ENCODE data around the gene CCDC170. TPM values are rescaled to one million over a fixed set of nuclear protein-coding genes. Genes with fewer than 3 reads are reported as not detected.

CCDC170 gene
- total and polyA plus RNA-seq, 9 of the 15 experiments (the other 6 are each of a cell fraction or from before 2014, with no cell fraction given), result 0.01 to 0.18 (median 0.05) TPM; not detected in 6

DNA sequence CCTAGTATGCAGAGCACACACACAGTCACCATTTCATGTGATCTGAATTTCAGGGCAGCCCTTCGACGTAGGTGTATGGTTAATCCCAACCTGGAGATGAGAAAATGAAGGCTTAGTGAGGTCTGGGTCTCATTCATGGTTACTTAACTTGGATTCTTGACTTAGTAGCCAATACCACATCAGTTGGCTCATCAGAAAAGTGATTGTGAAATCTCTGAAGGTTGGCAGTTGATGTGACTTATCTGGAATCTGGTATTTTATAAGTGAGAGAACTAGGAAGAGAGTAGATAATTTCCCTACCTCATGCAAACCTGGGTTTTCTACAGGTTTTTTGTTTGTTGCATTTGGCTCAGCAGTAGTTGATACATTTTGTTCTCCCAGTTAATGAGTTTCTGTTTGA lies 123.7 kb downstream of the CCDC170 start:
- in situ Hi-C loops (cut with MboI), result no loop called here
- Histone ChIP-seq H3K9me1 (ENCODE audit: control insufficient read depth, insufficient read depth, low read length) (no peaks in the 10 kb centered on the region), H3K27ac (ENCODE audit: extremely low read depth, low read depth, low read length) (no peak overlapping the region), H3K9me3 (replicated peaks; ENCODE audit: control insufficient read depth, insufficient read depth, low read depth, low read length) (no peaks in the 10 kb centered on the region), H3K27me3 (ENCODE audit: control insufficient read depth in 2 of 2, insufficient read depth in 2 of 2, low read length in 2 of 2) (no peaks in the 10 kb centered on the region; a peak in 1 of 5 replicates), H3K4me2 (ENCODE audit: insufficient read depth, low read length) (no peak overlapping the region), H3K4me3 (no peak overlapping the region), H4K20me1 (replicated peaks; ENCODE audit: control insufficient read depth, insufficient read depth, low read length) (no peaks in the 10 kb centered on the region), H3K4me1 (replicated peaks in 1 of 2; ENCODE audit: control insufficient read depth in 2 of 2, insufficient read depth in 2 of 2, low read length in 2 of 2) (no peaks in the 10 kb centered on the region), H3K36me3 (ENCODE audit: control insufficient read depth, insufficient read depth, low read length) (no peaks in the 10 kb centered on the region), H2AFZ (ENCODE audit: low read depth, low read length) (no peak overlapping the region), H3K9ac (ENCODE audit: insufficient read depth in 1 of 2, low read depth in 2 of 2, low read length in 2 of 2) (no peak overlapping the region), H3K79me2 (ENCODE audit: control insufficient read depth, insufficient read depth, low read length) (no peaks in the 10 kb centered on the region)
- CTCF ChIA-PET (ENCODE audit: low intra/inter-chr PET ratio), result no interaction called here
- intact Hi-C loops (cut with micrococcal nuclease), result no loop called here
- FAIRE-seq (no peak), DNase-seq (ENCODE audit: extremely low read depth in 1 of 4, low spot score in 3 of 4) (no peak), ATAC-seq (no peak)
- POLR2A ChIA-PET, result no interaction called here
- TF ChIP-seq TAF1 (IDR thresholded peaks at IDR 0.05; ENCODE audit: control insufficient read depth, extremely low read depth, insufficient read depth, low read length, severe bottlenecking) (no peak), CEBPG (CRISPR knock-in tag; IDR thresholded peaks at IDR 0.05) (no peak), CEBPG (tag; conservative IDR thresholded peaks at IDR 0.05 in 1 of 2, IDR thresholded peaks at IDR 0.05 in 1 of 2) (0 out of 4 replicates have a peak, but pooled peaks of 1 of the 2 experiments have one; percentile 6)
- BruUV-seq (replicated peaks), result no TSS peak
- 0% methylated on average over 2 of the region's 2 CpGs for WGBS (ENCODE audit: insufficient coverage, low coverage, missing lambda C conversion rate)

- H3K79me2 ChIP-seq (ENCODE audit: control insufficient read depth, insufficient read depth, low read length), result no peaks in the 10 kb centered on the region
- BruUV-seq (replicated peaks), result no TSS peak
- no peak overlapping the region for H3K9ac ChIP-seq (ENCODE audit: insufficient read depth in 1 of 2, low read depth in 2 of 2, low read length in 2 of 2)
- no peaks in the 10 kb centered on the region for H3K4me1 ChIP-seq (replicated peaks in 1 of 2; ENCODE audit: control insufficient read depth in 2 of 2, insufficient read depth in 2 of 2, low read length in 2 of 2)
- no peaks in the 10 kb centered on the region for H3K9me3 ChIP-seq (replicated peaks; ENCODE audit: control insufficient read depth, insufficient read depth, low read depth, low read length)
- intact Hi-C loops (cut with micrococcal nuclease) (no loop called here), in situ Hi-C loops (cut with MboI) (no loop called here)
- H3K27me3 ChIP-seq (ENCODE audit: control insufficient read depth in 2 of 2, insufficient read depth in 2 of 2, low read length in 2 of 2), result no peaks in the 10 kb centered on the region; a peak in 1 of 5 replicates
- no peaks in the 10 kb centered on the region for H3K36me3 ChIP-seq (ENCODE audit: control insufficient read depth, insufficient read depth, low read length)
- ChIA-PET CTCF (ENCODE audit: low intra/inter-chr PET ratio) (no interaction called here), POLR2A (no interaction called here)
- H2AFZ ChIP-seq (ENCODE audit: low read depth, low read length), result no peak overlapping the region
- no peak for DNase-seq (ENCODE audit: extremely low read depth in 1 of 4, low spot score in 3 of 4)
- H3K4me3 ChIP-seq, result no peak overlapping the region
- no peaks in the 10 kb centered on the region for H3K9me1 ChIP-seq (ENCODE audit: control insufficient read depth, insufficient read depth, low read length)
- 3% methylated on average over 4 of the region's 4 CpGs for WGBS (ENCODE audit: insufficient coverage, low coverage, missing lambda C conversion rate)
- no peak overlapping the region for H3K4me2 ChIP-seq (ENCODE audit: insufficient read depth, low read length)
- no peak overlapping the region for H3K27ac ChIP-seq (ENCODE audit: extremely low read depth, low read depth, low read length)
- no peak for ATAC-seq
- FAIRE-seq, result no peak
- H4K20me1 ChIP-seq (replicated peaks; ENCODE audit: control insufficient read depth, insufficient read depth, low read length), result no peaks in the 10 kb centered on the region
- TF ChIP-seq POLR2AphosphoS5 (IDR thresholded peaks at IDR 0.05; ENCODE audit: control insufficient read depth, insufficient read depth, low read depth, low read length) (no peak), CREB3 (tag; conservative IDR thresholded peaks at IDR 0.05; ENCODE audit: low read depth) (no peak), MECOM (CRISPR knock-in tag; IDR thresholded peaks at IDR 0.05) (no peak), ZNF143 (CRISPR knock-in tag; IDR thresholded peaks at IDR 0.05) (no peak), TAF9B (IDR thresholded peaks at IDR 0.05; ENCODE audit: partially characterized antibody) (no peak), SIN3A (IDR thresholded peaks at IDR 0.05; ENCODE audit: borderline replicate concordance in 2 of 2, control insufficient read depth in 1 of 2, low read depth in 2 of 2, low read length in 2 of 2) (no peak)
- TF ChIP-seq, protein P1, sequence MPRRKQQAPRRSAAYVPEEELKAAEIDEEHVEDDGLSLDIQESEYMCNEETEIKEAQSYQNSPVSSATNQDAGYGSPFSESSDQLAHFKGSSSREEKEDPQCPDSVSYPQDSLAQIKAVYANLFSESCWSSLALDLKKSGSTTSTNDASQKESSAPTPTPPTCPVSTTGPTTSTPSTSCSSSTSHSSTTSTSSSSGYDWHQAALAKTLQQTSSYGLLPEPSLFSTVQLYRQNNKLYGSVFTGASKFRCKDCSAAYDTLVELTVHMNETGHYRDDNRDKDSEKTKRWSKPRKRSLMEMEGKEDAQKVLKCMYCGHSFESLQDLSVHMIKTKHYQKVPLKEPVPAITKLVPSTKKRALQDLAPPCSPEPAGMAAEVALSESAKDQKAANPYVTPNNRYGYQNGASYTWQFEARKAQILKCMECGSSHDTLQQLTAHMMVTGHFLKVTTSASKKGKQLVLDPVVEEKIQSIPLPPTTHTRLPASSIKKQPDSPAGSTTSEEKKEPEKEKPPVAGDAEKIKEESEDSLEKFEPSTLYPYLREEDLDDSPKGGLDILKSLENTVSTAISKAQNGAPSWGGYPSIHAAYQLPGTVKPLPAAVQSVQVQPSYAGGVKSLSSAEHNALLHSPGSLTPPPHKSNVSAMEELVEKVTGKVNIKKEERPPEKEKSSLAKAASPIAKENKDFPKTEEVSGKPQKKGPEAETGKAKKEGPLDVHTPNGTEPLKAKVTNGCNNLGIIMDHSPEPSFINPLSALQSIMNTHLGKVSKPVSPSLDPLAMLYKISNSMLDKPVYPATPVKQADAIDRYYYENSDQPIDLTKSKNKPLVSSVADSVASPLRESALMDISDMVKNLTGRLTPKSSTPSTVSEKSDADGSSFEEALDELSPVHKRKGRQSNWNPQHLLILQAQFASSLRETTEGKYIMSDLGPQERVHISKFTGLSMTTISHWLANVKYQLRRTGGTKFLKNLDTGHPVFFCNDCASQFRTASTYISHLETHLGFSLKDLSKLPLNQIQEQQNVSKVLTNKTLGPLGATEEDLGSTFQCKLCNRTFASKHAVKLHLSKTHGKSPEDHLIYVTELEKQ (CRISPR knock-in tag; IDR thresholded peaks at IDR 0.05), result no peak
Measured at GRCh38 chr6:151618717-151619116, 124.9 kb downstream of the CCDC170 start.
